HEK293 (cell line): ENCODE results near the gene TSEN2.
A peak's percentile ranks its signal among the peaks of the same experiment; 100 is the strongest.

Source experiments
- CTCF ChIA-PET: fragments of 350-600 bp; formaldehyde crosslinking; extraction: SDS; loops from one replicate; lab custom pipeline; 2021; ENCODE audit warnings: antibody characterized with exemption; lab: Yijun Ruan, JAX
- POLR2A ChIA-PET: fragments of 300-600 bp; formaldehyde crosslinking; extraction: SDS; loops from one replicate; lab custom pipeline; 2020; ENCODE audit warnings: antibody characterized with exemption, inconsistent platforms; lab: Yijun Ruan, JAX
- H3K27ac ChIP-seq: fragments of 200-500 bp; sonication (Bioruptor generic); 2 replicates; pipeline ENCODE4 v1.5.1; 2014; ENCODE audit warnings: low read depth, low read length, control low read depth, inconsistent platforms; ENCODE audit errors: extremely low read depth
- H3K36me3 ChIP-seq, 2 experiments: fragments of 200-500 bp in 1 of 2; sonication (Bioruptor generic) in 1 of 2; 1 replicate in 1 of 2; 2 replicates in 1 of 2; pipeline ENCODE4 v1.5.1; 2014 to 2017; ENCODE audit warnings: inconsistent platforms in 2 of 2, low read length in 2 of 2; ENCODE audit not compliant: control insufficient read depth in 2 of 2, insufficient read depth in 1 of 2
- H3K4me1 ChIP-seq: fragments of 200-500 bp; sonication (Bioruptor generic); 2 replicates; pipeline ENCODE4 v1.5.1; 2014; ENCODE audit warnings: mild to moderate bottlenecking, low read length, inconsistent platforms; ENCODE audit not compliant: control insufficient read depth, insufficient read depth
- H3K4me3 ChIP-seq: 2 replicates; pipeline ENCODE4 v1.5.1; 2011; ENCODE audit warnings: low read depth, mild to moderate bottlenecking, control low read depth, low read length, moderate library complexity
- H3K9me3 ChIP-seq: fragments of 200-500 bp; sonication (Bioruptor generic); 2 replicates; pipeline ENCODE4 v1.5.1; 2014; ENCODE audit warnings: low read depth, low read length, inconsistent platforms; ENCODE audit not compliant: control insufficient read depth, insufficient read depth
- KLF9 ChIP-seq: fragments of 450-650 bp; formaldehyde crosslinking; IDR thresholded peaks from 2 replicates; pipeline ENCODE4 v1.5.1; 2016; ENCODE audit warnings: missing biosample characterization, missing genetic modification characterization, low read depth
- MEIS1 ChIP-seq: sonication (generic); formaldehyde crosslinking; IDR thresholded peaks from 2 replicates; pipeline ENCODE4 v1.8.1; 2022; ENCODE audit warnings: missing genetic modification reagents, mild to moderate bottlenecking, borderline replicate concordance
- MYNN ChIP-seq: fragments of 450-650 bp; formaldehyde crosslinking; IDR thresholded peaks from 2 replicates; pipeline ENCODE4 v1.5.1; 2016; ENCODE audit warnings: missing biosample characterization, missing genetic modification characterization, borderline replicate concordance
- SCRT1 ChIP-seq: fragments of 450-650 bp; formaldehyde crosslinking; IDR thresholded peaks from 2 replicates; pipeline ENCODE4 v1.5.1; 2016; ENCODE audit warnings: missing biosample characterization, missing genetic modification characterization, borderline replicate concordance
- SP2 ChIP-seq: fragments of 450-650 bp; formaldehyde crosslinking; IDR thresholded peaks from 2 replicates; pipeline ENCODE4 v1.5.1; 2016; ENCODE audit warnings: missing biosample characterization, missing genetic modification characterization
- ZBTB49 ChIP-seq: fragments of 450-650 bp; formaldehyde crosslinking; IDR thresholded peaks from 2 replicates; pipeline ENCODE4 v1.5.1; 2016; ENCODE audit warnings: missing biosample characterization, missing genetic modification characterization, low read depth
- ZFHX2 ChIP-seq: fragments of 450-650 bp; formaldehyde crosslinking; conservative IDR thresholded peaks from 2 replicates; pipeline ENCODE4 v1.5.1; 2016; ENCODE audit warnings: missing biosample characterization, missing genetic modification characterization
- ZFP3 ChIP-seq: fragments of 450-650 bp; formaldehyde crosslinking; IDR thresholded peaks from 2 replicates; pipeline ENCODE4 v1.5.1; 2016; ENCODE audit warnings: low read depth, missing biosample characterization, missing genetic modification characterization
- ZNF114 ChIP-seq: fragments of 450-650 bp; formaldehyde crosslinking; IDR thresholded peaks from 2 replicates; pipeline ENCODE4 v1.5.0; 2017; ENCODE audit warnings: missing biosample characterization, missing genetic modification characterization
- ZNF155 ChIP-seq: fragments of 450-650 bp; formaldehyde crosslinking; IDR thresholded peaks from 2 replicates; pipeline ENCODE4 v1.5.1; 2016; ENCODE audit warnings: missing biosample characterization, missing genetic modification characterization
- ZNF23 ChIP-seq: fragments of 450-650 bp; formaldehyde crosslinking; IDR thresholded peaks from 2 replicates; pipeline ENCODE4 v1.5.1; 2016; ENCODE audit warnings: missing biosample characterization, missing genetic modification characterization, borderline replicate concordance
- ZNF561 ChIP-seq: fragments of 450-650 bp; IDR thresholded peaks from 2 replicates; pipeline ENCODE4 v1.5.1; 2018; ENCODE audit warnings: missing biosample characterization, missing genetic modification characterization, borderline replicate concordance
- ZNF670 ChIP-seq: fragments of 450-650 bp; formaldehyde crosslinking; IDR thresholded peaks from 2 replicates; pipeline ENCODE4 v1.5.1; 2016; ENCODE audit warnings: missing biosample characterization, missing genetic modification characterization, low read depth
- ZNF837 ChIP-seq: fragments of 450-650 bp; formaldehyde crosslinking; IDR thresholded peaks from 2 replicates; pipeline ENCODE4 v1.5.1; 2016; ENCODE audit warnings: missing biosample characterization, missing genetic modification characterization
- ZSCAN16 ChIP-seq: fragments of 450-650 bp; formaldehyde crosslinking; IDR thresholded peaks from 2 replicates; pipeline ENCODE4 v1.5.1; 2016; ENCODE audit warnings: missing biosample characterization, missing genetic modification characterization
- ZXDB ChIP-seq: fragments of 450-650 bp; formaldehyde crosslinking; IDR thresholded peaks from 2 replicates; pipeline ENCODE4 v1.5.1; 2016; ENCODE audit warnings: missing biosample characterization, missing genetic modification characterization
- TF ChIP-seq, protein P1 (sequence below): fragments of 450-650 bp; formaldehyde crosslinking; IDR thresholded peaks from 2 replicates; pipeline ENCODE4 v1.5.1; 2016; ENCODE audit warnings: missing biosample characterization, missing genetic modification characterization
- TF ChIP-seq, protein P2 (sequence below): fragments of 450-650 bp; formaldehyde crosslinking; IDR thresholded peaks from 2 replicates; pipeline ENCODE4; 2016; ENCODE audit warnings: missing biosample characterization, missing genetic modification characterization
- TF ChIP-seq, protein P3 (sequence below): sonication (generic); formaldehyde crosslinking; IDR thresholded peaks from 2 replicates; pipeline ENCODE4 v1.8.1; 2022; ENCODE audit warnings: mild to moderate bottlenecking, moderate library complexity, missing genetic modification reagents
- TF ChIP-seq, protein P4 (sequence below): fragments of 450-650 bp; formaldehyde crosslinking; IDR thresholded peaks from 2 replicates; pipeline ENCODE4 v1.5.1; 2016; ENCODE audit warnings: missing biosample characterization, missing genetic modification characterization

TSEN2 gene

DNA sequence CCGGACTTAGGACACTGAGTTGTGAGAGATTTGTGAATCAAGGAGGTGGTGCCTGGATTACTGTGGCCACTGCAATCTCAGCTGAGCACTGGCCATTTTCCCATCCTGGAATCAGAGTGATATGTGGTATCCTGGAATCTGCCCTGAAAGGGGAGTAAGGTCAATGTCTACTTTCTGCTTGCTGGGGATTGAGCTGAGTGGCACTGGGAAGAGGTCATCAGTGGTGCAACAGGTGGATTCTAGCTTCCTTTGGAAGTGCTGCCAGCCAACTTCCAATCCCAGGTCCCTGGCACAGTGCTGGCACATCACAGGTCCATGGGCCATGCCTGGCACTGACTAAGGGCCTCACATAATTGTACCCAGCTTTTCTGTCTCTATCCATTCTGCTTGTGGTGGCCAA lies 20.6 kb upstream of the TSEN2 start (continued):
- TF ChIP-seq, protein P1, sequence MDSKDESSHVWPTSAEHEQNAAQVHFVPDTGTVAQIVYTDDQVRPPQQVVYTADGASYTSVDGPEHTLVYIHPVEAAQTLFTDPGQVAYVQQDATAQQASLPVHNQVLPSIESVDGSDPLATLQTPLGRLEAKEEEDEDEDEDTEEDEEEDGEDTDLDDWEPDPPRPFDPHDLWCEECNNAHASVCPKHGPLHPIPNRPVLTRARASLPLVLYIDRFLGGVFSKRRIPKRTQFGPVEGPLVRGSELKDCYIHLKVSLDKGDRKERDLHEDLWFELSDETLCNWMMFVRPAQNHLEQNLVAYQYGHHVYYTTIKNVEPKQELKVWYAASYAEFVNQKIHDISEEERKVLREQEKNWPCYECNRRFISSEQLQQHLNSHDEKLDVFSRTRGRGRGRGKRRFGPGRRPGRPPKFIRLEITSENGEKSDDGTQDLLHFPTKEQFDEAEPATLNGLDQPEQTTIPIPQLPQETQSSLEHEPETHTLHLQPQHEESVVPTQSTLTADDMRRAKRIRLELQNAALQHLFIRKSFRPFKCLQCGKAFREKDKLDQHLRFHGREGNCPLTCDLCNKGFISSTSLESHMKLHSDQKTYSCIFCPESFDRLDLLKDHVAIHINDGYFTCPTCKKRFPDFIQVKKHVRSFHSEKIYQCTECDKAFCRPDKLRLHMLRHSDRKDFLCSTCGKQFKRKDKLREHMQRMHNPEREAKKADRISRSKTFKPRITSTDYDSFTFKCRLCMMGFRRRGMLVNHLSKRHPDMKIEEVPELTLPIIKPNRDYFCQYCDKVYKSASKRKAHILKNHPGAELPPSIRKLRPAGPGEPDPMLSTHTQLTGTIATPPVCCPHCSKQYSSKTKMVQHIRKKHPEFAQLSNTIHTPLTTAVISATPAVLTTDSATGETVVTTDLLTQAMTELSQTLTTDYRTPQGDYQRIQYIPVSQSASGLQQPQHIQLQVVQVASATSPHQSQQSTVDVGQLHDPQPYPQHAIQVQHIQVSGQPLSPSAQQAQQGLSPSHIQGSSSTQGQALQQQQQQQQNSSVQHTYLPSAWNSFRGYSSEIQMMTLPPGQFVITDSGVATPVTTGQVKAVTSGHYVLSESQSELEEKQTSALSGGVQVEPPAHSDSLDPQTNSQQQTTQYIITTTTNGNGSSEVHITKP (tag by site-specific recombination), result 0 out of 2 replicates have a peak, but pooled peaks have one; percentile 20
- TF ChIP-seq ZNF670 (tag by site-specific recombination), result no peak
- peak; percentile 88 for TF ChIP-seq SCRT1 (tag by site-specific recombination)
- TF ChIP-seq KLF9 (tag by site-specific recombination), result no peak
- TF ChIP-seq ZNF114 (tag by site-specific recombination), result no peak

DNA sequence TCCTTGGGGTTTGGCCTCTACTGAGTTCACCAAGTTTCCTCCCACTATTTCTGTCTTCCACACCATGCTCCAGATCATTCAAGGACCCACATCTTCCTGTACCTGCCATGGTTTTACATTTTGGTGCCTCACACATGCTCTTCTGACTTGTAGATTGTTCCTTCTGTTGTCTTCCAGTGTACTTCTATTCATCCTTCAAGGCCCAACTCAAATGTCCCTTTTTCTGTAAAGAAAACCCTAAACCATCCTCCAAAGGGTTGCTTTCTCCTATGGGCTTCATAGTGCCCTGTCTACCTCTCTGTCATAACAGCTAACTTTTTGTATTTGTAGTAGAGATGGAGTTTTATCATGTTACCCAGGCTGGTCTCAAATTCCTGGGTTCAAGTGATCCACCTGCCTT lies 20.1 kb upstream of the TSEN2 start:
- no peaks in the 10 kb centered on the region for H3K9me3 ChIP-seq
- no peaks in the 10 kb centered on the region for H3K36me3 ChIP-seq
- H3K27ac ChIP-seq, result no peak overlapping the region
- H3K4me3 ChIP-seq, result no peak overlapping the region
- TF ChIP-seq ZNF114 (tag by site-specific recombination) (no peak), ZFP3 (tag by site-specific recombination) (peak; percentile 76)
- ChIA-PET POLR2A (interaction anchor here (1.1 kb wide), 1 partner anchor 19 kb away, joined by 5 read pairs; no protein-coding TSS in a partner anchor), CTCF (no interaction called here)
- H3K4me1 ChIP-seq, result no peaks in the 10 kb centered on the region

GRCh38 chr3:12465151-12465835 lies 19.0 kb upstream of the TSEN2 start:
- Histone ChIP-seq H3K4me3 (no peak overlapping the region), H3K4me1 (no peaks in the 10 kb centered on the region), H3K36me3 (no peaks in the 10 kb centered on the region), H3K27ac (no peak overlapping the region)
- CTCF ChIA-PET, result interaction anchor here (0.6 to 0.7 kb wide), 4 partner anchors 14 to 316 kb away, joined by 3 to 6 read pairs (median 4); no protein-coding TSS in a partner anchor
- TF ChIP-seq SP2 (tag by site-specific recombination) (no peak), ZFHX2 (no peak), ZNF561 (tag by site-specific recombination) (no peak), ZBTB49 (no peak), ZNF23 (no peak), ZNF837 (tag by site-specific recombination) (no peak), MEIS1 (CRISPR knock-in tag) (no peak), ZNF155 (tag by site-specific recombination) (no peak), MYNN (tag by site-specific recombination) (no peak), ZSCAN16 (tag by site-specific recombination) (no peak), ZXDB (no peak)
- TF ChIP-seq, protein P2, sequence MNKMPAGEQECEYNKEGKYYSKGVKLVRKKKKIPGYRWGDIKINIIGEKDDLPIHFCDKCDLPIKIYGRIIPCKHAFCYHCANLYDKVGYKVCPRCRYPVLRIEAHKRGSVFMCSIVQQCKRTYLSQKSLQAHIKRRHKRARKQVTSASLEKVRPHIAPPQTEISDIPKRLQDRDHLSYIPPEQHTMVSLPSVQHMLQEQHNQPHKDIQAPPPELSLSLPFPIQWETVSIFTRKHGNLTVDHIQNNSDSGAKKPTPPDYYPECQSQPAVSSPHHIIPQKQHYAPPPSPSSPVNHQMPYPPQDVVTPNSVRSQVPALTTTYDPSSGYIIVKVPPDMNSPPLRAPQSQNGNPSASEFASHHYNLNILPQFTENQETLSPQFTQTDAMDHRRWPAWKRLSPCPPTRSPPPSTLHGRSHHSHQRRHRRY, result no peak
- TF ChIP-seq, protein P3, sequence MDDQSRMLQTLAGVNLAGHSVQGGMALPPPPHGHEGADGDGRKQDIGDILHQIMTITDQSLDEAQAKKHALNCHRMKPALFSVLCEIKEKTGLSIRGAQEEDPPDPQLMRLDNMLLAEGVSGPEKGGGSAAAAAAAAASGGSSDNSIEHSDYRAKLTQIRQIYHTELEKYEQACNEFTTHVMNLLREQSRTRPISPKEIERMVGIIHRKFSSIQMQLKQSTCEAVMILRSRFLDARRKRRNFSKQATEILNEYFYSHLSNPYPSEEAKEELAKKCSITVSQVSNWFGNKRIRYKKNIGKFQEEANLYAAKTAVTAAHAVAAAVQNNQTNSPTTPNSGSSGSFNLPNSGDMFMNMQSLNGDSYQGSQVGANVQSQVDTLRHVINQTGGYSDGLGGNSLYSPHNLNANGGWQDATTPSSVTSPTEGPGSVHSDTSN (CRISPR knock-in tag), result no peak
- TF ChIP-seq, protein P4, sequence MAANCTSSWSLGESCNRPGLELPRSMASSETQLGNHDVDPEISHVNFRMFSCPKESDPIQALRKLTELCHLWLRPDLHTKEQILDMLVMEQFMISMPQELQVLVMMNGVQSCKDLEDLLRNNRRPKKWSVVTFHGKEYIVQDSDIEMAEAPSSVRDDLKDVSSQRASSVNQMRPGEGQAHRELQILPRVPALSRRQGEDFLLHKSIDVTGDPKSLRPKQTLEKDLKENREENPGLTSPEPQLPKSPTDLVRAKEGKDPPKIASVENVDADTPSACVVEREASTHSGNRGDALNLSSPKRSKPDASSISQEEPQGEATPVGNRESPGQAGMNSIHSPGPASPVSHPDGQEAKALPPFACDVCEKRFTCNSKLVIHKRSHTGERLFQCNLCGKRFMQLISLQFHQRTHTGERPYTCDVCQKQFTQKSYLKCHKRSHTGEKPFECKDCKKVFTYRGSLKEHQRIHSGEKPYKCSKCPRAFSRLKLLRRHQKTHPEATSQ (tag by site-specific recombination), result no peak
- TF ChIP-seq, all 188 proteins: peak for 0
- POLR2A ChIA-PET, result interaction anchor here (0.6 to 0.7 kb wide), 2 partner anchors 244 to 299 kb away, joined by 3 to 4 read pairs; no protein-coding TSS in a partner anchor
- H3K9me3 ChIP-seq, result no peaks in the 10 kb centered on the region
